Measurements from ENCODE around the gene KCNQ1. TPM values are rescaled to one million over a fixed set of nuclear protein-coding genes. Genes with fewer than 3 reads are reported as not detected.

Gene KCNQ1
- total RNA-seq, 1 experiment from 2014 or later: not detected

GRCh38 chr11:2880646-2881045, 435.8 kb downstream of the KCNQ1 start:
- Histone ChIP-seq H3K27ac (no peak overlapping the region), H4K20me1 (ENCODE audit: insufficient read depth) (no peaks in the 10 kb centered on the region), H3K9me2 (ENCODE audit: insufficient read depth) (no peaks in the 10 kb centered on the region), H3K9me3 (ENCODE audit: insufficient read depth, low read depth) (no peaks in the 10 kb centered on the region), H2AFZ (no peak overlapping the region), H3K4me3 (no peak overlapping the region), H3K27me3 (ENCODE audit: insufficient read depth, low read depth) (no peaks in the 10 kb centered on the region), H3F3A (ENCODE audit: insufficient read depth, low read depth) (no peaks in the 10 kb centered on the region), H3K36me3 (ENCODE audit: low read depth) (no peaks in the 10 kb centered on the region), H3K4me2 (no peak overlapping the region), H3K4me1 (replicated peaks; ENCODE audit: insufficient read depth) (no peaks in the 10 kb centered on the region), H3K79me2 (ENCODE audit: low read depth) (no peaks in the 10 kb centered on the region)
- POLR2A ChIA-PET (ENCODE audit: unreplicated experiment): no interaction called here
- intact Hi-C loops (cut with micrococcal nuclease; ENCODE audit: unreplicated experiment): no loop called here
- TF ChIP-seq, protein P1, sequence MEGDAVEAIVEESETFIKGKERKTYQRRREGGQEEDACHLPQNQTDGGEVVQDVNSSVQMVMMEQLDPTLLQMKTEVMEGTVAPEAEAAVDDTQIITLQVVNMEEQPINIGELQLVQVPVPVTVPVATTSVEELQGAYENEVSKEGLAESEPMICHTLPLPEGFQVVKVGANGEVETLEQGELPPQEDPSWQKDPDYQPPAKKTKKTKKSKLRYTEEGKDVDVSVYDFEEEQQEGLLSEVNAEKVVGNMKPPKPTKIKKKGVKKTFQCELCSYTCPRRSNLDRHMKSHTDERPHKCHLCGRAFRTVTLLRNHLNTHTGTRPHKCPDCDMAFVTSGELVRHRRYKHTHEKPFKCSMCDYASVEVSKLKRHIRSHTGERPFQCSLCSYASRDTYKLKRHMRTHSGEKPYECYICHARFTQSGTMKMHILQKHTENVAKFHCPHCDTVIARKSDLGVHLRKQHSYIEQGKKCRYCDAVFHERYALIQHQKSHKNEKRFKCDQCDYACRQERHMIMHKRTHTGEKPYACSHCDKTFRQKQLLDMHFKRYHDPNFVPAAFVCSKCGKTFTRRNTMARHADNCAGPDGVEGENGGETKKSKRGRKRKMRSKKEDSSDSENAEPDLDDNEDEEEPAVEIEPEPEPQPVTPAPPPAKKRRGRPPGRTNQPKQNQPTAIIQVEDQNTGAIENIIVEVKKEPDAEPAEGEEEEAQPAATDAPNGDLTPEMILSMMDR (conservative IDR thresholded peaks at IDR 0.05): no peak
- no peak for TF ChIP-seq EZH2 (IDR thresholded peaks at IDR 0.05; ENCODE audit: low read depth)
- CTCF ChIA-PET: no interaction called here
- BruUV-seq (replicated peaks): no TSS peak
- no peak for DNase-seq

- no peaks in the 10 kb centered on the region for H3K27me3 ChIP-seq (ENCODE audit: insufficient read depth, low read depth)
- H3F3A ChIP-seq (ENCODE audit: insufficient read depth, low read depth): no peaks in the 10 kb centered on the region
- no peak overlapping the region for H2AFZ ChIP-seq
- H3K36me3 ChIP-seq (ENCODE audit: low read depth): no peaks in the 10 kb centered on the region
- H3K9me3 ChIP-seq (ENCODE audit: insufficient read depth, low read depth): no peaks in the 10 kb centered on the region
- intact Hi-C loops (cut with micrococcal nuclease; ENCODE audit: unreplicated experiment): no loop called here
- BruUV-seq (replicated peaks): no TSS peak
- H3K79me2 ChIP-seq (ENCODE audit: low read depth): no peaks in the 10 kb centered on the region
- no peak for DNase-seq
- H3K4me1 ChIP-seq (replicated peaks; ENCODE audit: insufficient read depth): no peaks in the 10 kb centered on the region
- POLR2A ChIA-PET (ENCODE audit: unreplicated experiment): interaction anchor here (0.6 kb wide), 1 partner anchor 9 kb away, joined by 3 read pairs; no protein-coding TSS in a partner anchor
- H3K9me2 ChIP-seq (ENCODE audit: insufficient read depth): no peaks in the 10 kb centered on the region
- TF ChIP-seq, protein P1 (conservative IDR thresholded peaks at IDR 0.05): no peak
- TF ChIP-seq EZH2 (IDR thresholded peaks at IDR 0.05; ENCODE audit: low read depth): no peak
- no peaks in the 10 kb centered on the region for H4K20me1 ChIP-seq (ENCODE audit: insufficient read depth)
- H3K4me3 ChIP-seq: no peak overlapping the region
- H3K27ac ChIP-seq: no peak overlapping the region
- CTCF ChIA-PET: interaction anchor here (0.7 kb wide), 1 partner anchor 52 kb away, joined by 3 read pairs; no protein-coding TSS in a partner anchor
- H3K4me2 ChIP-seq: no peak overlapping the region
Observed at GRCh38 chr11:2881076-2881980, 436.5 kb downstream of the KCNQ1 start.

DNA sequence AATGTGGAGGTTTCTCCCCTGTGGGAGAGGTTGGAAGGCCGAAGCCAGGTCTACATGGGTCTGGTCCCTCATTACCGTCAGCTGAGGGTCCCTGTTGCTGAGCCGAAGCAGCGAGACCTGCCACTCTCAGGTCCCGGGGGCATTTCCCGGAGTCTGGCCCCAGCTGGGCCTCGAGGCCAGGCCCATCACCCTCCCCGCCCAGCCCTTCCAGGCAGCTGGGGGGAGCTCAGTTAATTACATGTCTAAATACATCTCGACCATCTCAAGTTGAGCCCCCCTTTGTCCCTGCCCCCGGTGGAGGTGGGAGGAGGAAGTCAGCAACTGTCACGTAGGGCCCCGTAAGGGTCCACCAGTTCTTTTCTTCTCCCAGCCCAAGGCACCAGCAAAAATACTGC, 437.2 kb downstream of the KCNQ1 start:
- intact Hi-C loops (cut with micrococcal nuclease; ENCODE audit: unreplicated experiment): no loop called here
- no peak overlapping the region for H3K27ac ChIP-seq
- no peak overlapping the region for H3K4me3 ChIP-seq
- no peak overlapping the region for H2AFZ ChIP-seq
- H3K36me3 ChIP-seq (ENCODE audit: low read depth): no peaks in the 10 kb centered on the region
- H3K79me2 ChIP-seq (ENCODE audit: low read depth): no peaks in the 10 kb centered on the region
- no peaks in the 10 kb centered on the region for H4K20me1 ChIP-seq (ENCODE audit: insufficient read depth)
- H3F3A ChIP-seq (ENCODE audit: insufficient read depth, low read depth): no peaks in the 10 kb centered on the region
- H3K27me3 ChIP-seq (ENCODE audit: insufficient read depth, low read depth): no peaks in the 10 kb centered on the region
- ChIA-PET POLR2A (ENCODE audit: unreplicated experiment) (interaction anchor here (0.6 kb wide), 1 partner anchor 9 kb away, joined by 3 read pairs; no protein-coding TSS in a partner anchor), CTCF (interaction anchor here (0.7 kb wide), 1 partner anchor 51 kb away, joined by 3 read pairs; no protein-coding TSS in a partner anchor)
- no peak for DNase-seq
- no peak overlapping the region for H3K4me2 ChIP-seq
- BruUV-seq (replicated peaks): no TSS peak
- no peak for TF ChIP-seq EZH2 (IDR thresholded peaks at IDR 0.05; ENCODE audit: low read depth)
- TF ChIP-seq, protein P1 (conservative IDR thresholded peaks at IDR 0.05): no peak
- H3K9me2 ChIP-seq (ENCODE audit: insufficient read depth): no peaks in the 10 kb centered on the region
- H3K4me1 ChIP-seq (replicated peaks; ENCODE audit: insufficient read depth): no peaks in the 10 kb centered on the region
- no peaks in the 10 kb centered on the region for H3K9me3 ChIP-seq (ENCODE audit: insufficient read depth, low read depth)
